H1 (cell line): ENCODE results near the gene MAGEA8. TPM values are rescaled to one million over a fixed set of nuclear protein-coding genes. Genes with fewer than 3 reads are reported as not detected.

ENCODE experiments used
- CTCF ChIA-PET: fragments of 300-600 bp; sonication (Branson Sonifier 250); formaldehyde crosslinking; loops from one replicate; lab custom pipeline; 2021; ENCODE audit not compliant: partially characterized antibody; lab: Charles Lee
- POLR2A ChIA-PET: fragments of 300-600 bp; sonication (Branson Sonifier 250); formaldehyde crosslinking; loops from one replicate; lab custom pipeline; 2021; ENCODE audit warnings: inconsistent platforms; ENCODE audit not compliant: partially characterized antibody; lab: Charles Lee
- DNase-seq, 2 experiments: peaks; one replicate each; pipeline versions ENCODE4 v3.0.0 to v3.0.0-alpha.2; 2010 to 2022; ENCODE audit warnings: low spot score in 2 of 2, low read depth in 1 of 2, mixed read lengths in 1 of 2
- FAIRE-seq: peaks from 2 replicates; lab custom pipeline; 2011; peaks lifted over from hg19 to GRCh38; lab: Jason Lieb, UNC
- H2AFZ ChIP-seq: 2 replicates; pipeline ENCODE4 v1.8.1; 2012; ENCODE audit warnings: low read length, inconsistent platforms
- H2AK5ac ChIP-seq: 2 replicates; pipeline ENCODE4 v1.6.1; 2013; ENCODE audit warnings: low read depth, low read length
- H2BK120ac ChIP-seq: replicated peaks from 2 replicates; pipeline ENCODE3; 2013; ENCODE audit warnings: low read depth, low read length, inconsistent platforms
- H2BK12ac ChIP-seq: 2 replicates; pipeline ENCODE4 v1.6.1; 2013; ENCODE audit warnings: low read depth, low read length
- H2BK15ac ChIP-seq: 2 replicates; pipeline ENCODE4 v1.6.1; 2013; ENCODE audit warnings: low read length
- H2BK20ac ChIP-seq: 2 replicates; pipeline ENCODE4 v1.6.1; 2013; ENCODE audit warnings: low read length
- H2BK5ac ChIP-seq: 2 replicates; pipeline ENCODE4 v1.6.1; 2013; ENCODE audit warnings: low read depth, low read length
- H3K14ac ChIP-seq: 2 replicates; pipeline ENCODE4 v1.6.1; 2013; ENCODE audit warnings: inconsistent platforms; ENCODE audit not compliant: insufficient read length
- H3K18ac ChIP-seq: 2 replicates; pipeline ENCODE4 v1.6.1; 2013; ENCODE audit warnings: low read length; ENCODE audit errors: extremely low read depth
- H3K23ac ChIP-seq: 2 replicates; pipeline ENCODE4 v1.6.1; 2013; ENCODE audit warnings: inconsistent platforms; ENCODE audit not compliant: insufficient read length
- H3K23me2 ChIP-seq: 2 replicates; pipeline ENCODE4 v1.6.1; 2013; ENCODE audit warnings: low read depth, low read length
- H3K27ac ChIP-seq: 2 replicates; pipeline ENCODE4 v1.6.1; 2011; ENCODE audit warnings: low read depth, low read length, inconsistent platforms
- H3K27me3 ChIP-seq, 4 experiments: replicated peaks in 1 of 4; 1 replicate in 1 of 4; 2 replicates in 3 of 4; pipeline versions ENCODE4 v1.6.1 to v1.8.1; 2011 to 2013; ENCODE audit warnings: low read length in 3 of 4, mild to moderate bottlenecking in 3 of 4, inconsistent platforms in 2 of 4, mixed read lengths in 2 of 4, moderate library complexity in 1 of 4; ENCODE audit not compliant: control insufficient read depth in 3 of 4, insufficient read depth in 3 of 4; ENCODE audit errors: extremely low read depth in 1 of 4
- H3K36me3 ChIP-seq, 4 experiments: 2 replicates each; pipeline versions ENCODE4 v1.6.1 to v1.8.1; 2011 to 2013; ENCODE audit warnings: mild to moderate bottlenecking in 4 of 4, low read length in 3 of 4, moderate library complexity in 2 of 4, control low read depth in 1 of 4, inconsistent platforms in 1 of 4; ENCODE audit not compliant: insufficient read depth in 4 of 4, control insufficient read depth in 2 of 4
- H3K4ac ChIP-seq: replicated peaks from 2 replicates; pipeline ENCODE3; 2013; ENCODE audit warnings: low read length, low read depth, mixed read lengths, inconsistent platforms; ENCODE audit not compliant: insufficient read length
- H3K4me1 ChIP-seq, 4 experiments: replicated peaks in 1 of 4; 1 replicate in 1 of 4; 2 replicates in 3 of 4; pipeline versions ENCODE4 v1.6.1 to v1.8.1; 2011 to 2013; ENCODE audit warnings: low read length in 3 of 4, inconsistent platforms in 2 of 4, mixed read lengths in 1 of 4; ENCODE audit not compliant: insufficient read depth in 4 of 4, control insufficient read depth in 3 of 4
- H3K4me2 ChIP-seq, 2 experiments: 2 replicates each; pipeline versions ENCODE4 v1.6.1 to v1.8.1; 2011 to 2013; ENCODE audit warnings: low read depth in 2 of 2, low read length in 2 of 2, control low read depth in 1 of 2, inconsistent platforms in 1 of 2, mild to moderate bottlenecking in 1 of 2; ENCODE audit not compliant: insufficient read depth in 1 of 2
- H3K4me3 ChIP-seq, 4 experiments: fragments of 200-600, 300-600 bp in 1 of 4; sonication (generic), shearing (Covaris generic), sonication (Bioruptor Twin) in 1 of 4; 2 replicates each; pipeline versions ENCODE4 v1.5.1 to v1.8.1; 2011 to 2016; ENCODE audit warnings: low read length in 4 of 4, low read depth in 3 of 4, control low read depth in 2 of 4, inconsistent platforms in 2 of 4, mild to moderate bottlenecking in 2 of 4, mixed read lengths in 1 of 4, moderate library complexity in 1 of 4; ENCODE audit not compliant: insufficient read depth in 2 of 4; ENCODE audit errors: extremely low read depth in 1 of 4
- H3K56ac ChIP-seq: replicated peaks from 2 replicates; pipeline ENCODE3; 2013; ENCODE audit warnings: low read depth, mild to moderate bottlenecking, mixed read lengths, low read length, inconsistent platforms; ENCODE audit not compliant: insufficient read length
- H3K79me1 ChIP-seq: 2 replicates; pipeline ENCODE4 v1.6.1; 2013; ENCODE audit warnings: low read depth, low read length, control low read depth
- H3K79me2 ChIP-seq, 2 experiments: 2 replicates each; pipeline versions ENCODE4 v1.6.1 to v1.8.1; 2012 to 2013; ENCODE audit warnings: low read length in 2 of 2, mild to moderate bottlenecking in 2 of 2, inconsistent platforms in 1 of 2; ENCODE audit not compliant: insufficient read depth in 2 of 2, control insufficient read depth in 1 of 2
- H3K9ac ChIP-seq, 4 experiments: replicated peaks in 1 of 4; 1 replicate in 1 of 4; 2 replicates in 3 of 4; pipeline versions ENCODE4 v1.6.1 to v1.8.1; 2011 to 2013; ENCODE audit warnings: low read depth in 3 of 4, low read length in 3 of 4, control low read depth in 2 of 4, mild to moderate bottlenecking in 2 of 4, moderate library complexity in 2 of 4, inconsistent platforms in 1 of 4; ENCODE audit errors: extremely low read depth in 1 of 4
- H3K9me3 ChIP-seq, 2 experiments: 2 replicates each; pipeline versions ENCODE4 v1.6.1 to v1.8.1; 2012 to 2013; ENCODE audit warnings: mild to moderate bottlenecking in 2 of 2, moderate library complexity in 2 of 2, control low read depth in 1 of 2, inconsistent platforms in 1 of 2, low read depth in 1 of 2, low read length in 1 of 2, mixed read lengths in 1 of 2; ENCODE audit not compliant: insufficient read depth in 2 of 2
- H4K20me1 ChIP-seq, 2 experiments: replicated peaks in 1 of 2; 2 replicates each; pipeline versions ENCODE3 to v1.8.1; 2011 to 2013; ENCODE audit warnings: inconsistent platforms in 2 of 2, low read length in 2 of 2, mild to moderate bottlenecking in 1 of 2; ENCODE audit not compliant: insufficient read depth in 2 of 2, control insufficient read depth in 1 of 2
- H4K5ac ChIP-seq: 2 replicates; pipeline ENCODE4 v1.6.1; 2013; ENCODE audit warnings: low read length, low read depth, mixed read lengths, inconsistent platforms; ENCODE audit not compliant: insufficient read length
- H4K8ac ChIP-seq: 2 replicates; pipeline ENCODE4 v1.8.0; 2013; ENCODE audit warnings: mild to moderate bottlenecking, moderate library complexity, low read length, inconsistent platforms; ENCODE audit not compliant: insufficient read depth; ENCODE audit errors: extremely low read depth
- H4K91ac ChIP-seq: replicated peaks from 2 replicates; pipeline ENCODE3; 2013; ENCODE audit warnings: low read length, mixed read lengths, inconsistent platforms; ENCODE audit not compliant: insufficient read length
- GABPA ChIP-seq: IDR thresholded peaks from 2 replicates; pipeline ENCODE4 v1.6.1; 2011; ENCODE audit warnings: mild to moderate bottlenecking, low read length, moderate library complexity, borderline replicate concordance; ENCODE audit not compliant: insufficient read depth
- GTF2F1 ChIP-seq: IDR thresholded peaks from 2 replicates; pipeline ENCODE4 v1.6.1; 2012; ENCODE audit warnings: low read depth, low read length, improper control_type of control experiment, borderline replicate concordance
- PHF8 ChIP-seq: fragments of 200-600 bp; sonication (generic); conservative IDR thresholded peaks from 2 replicates; pipeline ENCODE4 v1.7.1; 2012; ENCODE audit warnings: low read depth, mild to moderate bottlenecking, inconsistent platforms, low read length, moderate library complexity
- POLR2A ChIP-seq, 2 experiments: IDR thresholded peaks; 1 replicate in 1 of 2; 2 replicates in 1 of 2; pipeline ENCODE4 v1.6.1; 2011; ENCODE audit warnings: low read depth in 2 of 2, low read length in 2 of 2, mild to moderate bottlenecking in 2 of 2; ENCODE audit errors: control extremely low read depth in 1 of 2
- POLR2AphosphoS5 ChIP-seq: IDR thresholded peaks from 2 replicates; pipeline ENCODE4 v1.6.1; 2011; ENCODE audit warnings: low read depth, low read length
- SIN3A ChIP-seq, 2 experiments: IDR thresholded peaks in 1 of 2; conservative IDR thresholded peaks in 1 of 2; 2 replicates each; pipeline ENCODE4 v1.6.1; 2011 to 2012; ENCODE audit warnings: low read length in 2 of 2, improper control_type of control experiment in 1 of 2, low read depth in 1 of 2, mild to moderate bottlenecking in 1 of 2
- SUZ12 ChIP-seq: fragments of 200-600 bp; sonication (generic); IDR thresholded peaks from 2 replicates; pipeline ENCODE4 v1.6.1; 2012; ENCODE audit warnings: mild to moderate bottlenecking, inconsistent platforms, low read length, moderate library complexity, mixed read lengths
- TAF7 ChIP-seq: optimal IDR thresholded peaks from 2 replicates; pipeline ENCODE3; 2011; ENCODE audit warnings: low read depth, mild to moderate bottlenecking, inconsistent platforms, low read length, moderate library complexity, borderline replicate concordance
- WGBS, 2 experiments: shearing (Covaris generic) in 1 of 2; methylation state at CpG; one replicate each; pipeline versions ENCODE4 v1.1.6 to v1.1.7; 2013 to 2015; ENCODE audit warnings: low lambda C conversion rate in 2 of 2, mixed read lengths in 2 of 2, inconsistent platforms in 1 of 2, low coverage in 1 of 2, missing lambda C conversion rate in 1 of 2; ENCODE audit not compliant: insufficient replicate concordance in 2 of 2, insufficient coverage in 1 of 2, insufficient read length in 1 of 2; ENCODE audit errors: extremely low coverage in 1 of 2, missing lambda C conversion rate in 1 of 2; 5-methylcytosine and 5-hydroxymethylcytosine counted together
- polyA plus RNA-seq, 7 experiments: library from polyadenylated mRNA; depleted of rRNA in 3 of 7; stranded (reverse) in 5 of 7; unstranded in 2 of 7; fragments of >200 nt in 5 of 7; fragments of 200-250 nt in 2 of 7; gene quantifications; 1 replicate in 5 of 7; 2 replicates in 1 of 7; 4 replicates in 1 of 7; pipeline versions ENCODE4 v1.2.1 to v1.2.3, GENCODE V29; 2011 to 2013; ENCODE audit warnings: missing spikeins in 2 of 7, mixed read lengths in 2 of 7
- total RNA-seq: library from RNA; stranded (reverse); fragmentation: NEBNext Ultra II Directional; extraction: Animal tissue kit (Norgen Biotek cat#: 25700); gene quantifications from 2 replicates; pipeline ENCODE4 v1.2.1, GENCODE V29; 2021
- TF ChIP-seq, protein P1 (sequence below): IDR thresholded peaks from 2 replicates; pipeline ENCODE4 v1.6.1; 2011; ENCODE audit warnings: low read depth, mild to moderate bottlenecking, low read length; ENCODE audit not compliant: insufficient read depth

Gene MAGEA8
- total and polyA plus RNA-seq, 2 of the 8 experiments (the other 6 are each of a cell fraction or from before 2014, with no cell fraction given): not detected

DNA sequence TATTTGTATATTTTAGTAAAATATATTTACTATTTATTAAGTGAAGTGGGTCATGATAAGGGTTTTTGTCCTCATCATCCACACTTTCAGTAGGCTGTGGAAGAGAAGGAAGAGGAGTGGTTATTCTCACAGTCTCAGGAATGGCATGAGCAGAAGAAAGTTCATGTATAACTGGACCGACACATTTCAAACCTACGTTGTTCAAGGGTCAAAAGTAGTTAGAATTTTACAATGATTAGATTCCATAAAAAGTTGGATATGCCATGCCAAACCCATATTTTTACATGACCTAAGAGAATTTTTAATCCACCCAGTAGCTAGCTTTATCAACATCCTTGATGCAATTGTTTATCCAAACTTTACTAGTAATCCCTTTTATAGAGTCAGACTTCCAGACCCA is 15.6 kb upstream of the MAGEA8 start:
- Histone ChIP-seq H2BK12ac (no peak overlapping the region), H3K4ac (no peak overlapping the region), H2BK5ac (no peak overlapping the region), H3K36me3 (no peaks in the 10 kb centered on the region), H2BK15ac (no peak overlapping the region), H3K27ac (no peak overlapping the region), H2BK20ac (no peak overlapping the region), H3K14ac (no peak overlapping the region), H2AFZ (no peak overlapping the region), H4K20me1 (no peaks in the 10 kb centered on the region), H3K56ac (no peak overlapping the region), H3K9ac (no peak overlapping the region), H4K5ac (no peak overlapping the region), H3K27me3 (no peaks in the 10 kb centered on the region), H3K23ac (no peak overlapping the region), H3K4me3 (no peak overlapping the region), H3K18ac (no peak overlapping the region), H4K91ac (no peak overlapping the region), H3K23me2 (no peaks in the 10 kb centered on the region), H3K4me1 (no peaks in the 10 kb centered on the region), H2AK5ac (no peak overlapping the region), H3K79me2 (no peaks in the 10 kb centered on the region), H2BK120ac (no peak overlapping the region), H3K9me3 (no peaks in the 10 kb centered on the region), H3K4me2 (no peak overlapping the region), H3K79me1 (no peaks in the 10 kb centered on the region), H4K8ac (no peak overlapping the region)
- FAIRE-seq: no peak
- WGBS, 2 experiments: 79% methylated on average over 2 of the region's 2 CpGs; no CpG with 5 or more reads in 1 of the 2 experiments
- no peak for DNase-seq
- POLR2A ChIA-PET: interaction anchor here (0.5 kb wide), 1 partner anchor 266 kb away, joined by 4 read pairs; no protein-coding TSS in a partner anchor
- TF ChIP-seq GABPA (no peak), POLR2AphosphoS5 (no peak), PHF8 (no peak), GTF2F1 (no peak), SUZ12 (no peak), SIN3A (conservative IDR thresholded peaks at IDR 0.05 in 1 of 2, IDR thresholded peaks at IDR 0.05 in 1 of 2; ENCODE audit: low read depth in 1 of 2, low read length in 2 of 2) (no peak), TAF7 (no peak), POLR2A (IDR thresholded peaks at IDR 0.05; ENCODE audit: control extremely low read depth in 1 of 2, low read depth in 2 of 2, low read length in 2 of 2) (no peak)
- TF ChIP-seq, protein P1, sequence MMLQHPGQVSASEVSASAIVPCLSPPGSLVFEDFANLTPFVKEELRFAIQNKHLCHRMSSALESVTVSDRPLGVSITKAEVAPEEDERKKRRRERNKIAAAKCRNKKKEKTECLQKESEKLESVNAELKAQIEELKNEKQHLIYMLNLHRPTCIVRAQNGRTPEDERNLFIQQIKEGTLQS: no peak
- CTCF ChIA-PET: no interaction called here
